Gastrocnemius medialis (tissue), 4 donors: ENCODE measurements around the gene DDA1. TPM values are rescaled to one million over a fixed set of nuclear protein-coding genes. Genes with fewer than 3 reads are reported as not detected.

Experiments used
- ATAC-seq, 2 donors: fragments of 150-250 bp; one replicate each; pipeline ENCODE4 v1.9.1; 2016
- DNase-seq, 2 donors: peaks; one replicate each; pipeline ENCODE4 v3.0.0-alpha.2; 2019
- H3K27ac ChIP-seq, 4 donors: fragments of 200-600 bp; sonication (generic); 1 replicate in 1 of 4; 2 replicates in 3 of 4; pipeline ENCODE4 v1.5.1; 2016 to 2018; ENCODE audit warnings: mild to moderate bottlenecking in 2 of 4, moderate library complexity in 1 of 4
- H3K27me3 ChIP-seq, 3 donors: fragments of 200-600 bp; sonication (generic) in 2 of 3; 1 replicate in 1 of 3; 2 replicates in 2 of 3; pipeline versions ENCODE4 v1.5.1 to v1.6.0; 2016 to 2019; ENCODE audit warnings: mild to moderate bottlenecking in 1 of 3, moderate library complexity in 1 of 3
- H3K36me3 ChIP-seq, 2 donors: fragments of 200-600 bp; sonication (generic) in 1 of 2; one replicate each; pipeline ENCODE4 v1.5.1; 2017 to 2018
- H3K4me1 ChIP-seq, 2 donors: fragments of 200-600 bp; sonication (generic) in 1 of 2; one replicate each; pipeline ENCODE4 v1.5.1; 2016 to 2017; ENCODE audit warnings: mild to moderate bottlenecking in 2 of 2
- H3K4me3 ChIP-seq, 4 donors: fragments of 200-600 bp; sonication (generic) in 3 of 4; 1 replicate in 1 of 4; 2 replicates in 3 of 4; pipeline ENCODE4 v1.5.1; 2016 to 2019; ENCODE audit warnings: mild to moderate bottlenecking in 2 of 4
- H3K9me3 ChIP-seq, 3 donors: fragments of 200-600 bp; sonication (generic) in 2 of 3; 1 replicate in 1 of 3; 2 replicates in 2 of 3; pipeline ENCODE4 v1.5.1; 2016 to 2019
- CTCF ChIP-seq, 5 experiments: fragments of 450-650 bp in 3 of 5; fragments of 200-600 bp in 2 of 5; sonication (generic) in 2 of 5; IDR thresholded peaks in 4 of 5; conservative IDR thresholded peaks in 1 of 5; 1 replicate in 4 of 5; 2 replicates in 1 of 5; pipeline ENCODE4 v1.5.1; 2016 to 2019; ENCODE audit warnings: antibody characterized with exemption in 5 of 5, mild to moderate bottlenecking in 3 of 5, moderate library complexity in 3 of 5
- POLR2A ChIP-seq, 2 donors: fragments of 450-650 bp; IDR thresholded peaks; one replicate each; pipeline ENCODE4 v1.6.1; 2017; ENCODE audit warnings: antibody characterized with exemption in 2 of 2, mild to moderate bottlenecking in 2 of 2, moderate library complexity in 2 of 2
- in situ Hi-C, 4 donors: fragments of 200-750 bp; cut with MboI; loops; one replicate each; pipeline versions ENCODE4 v1.15.0 to v1.8.0; 2017; ENCODE audit warnings: low sequenced_read_pairs in 4 of 4
- intact Hi-C: fragments of 100-400 bp; cut with DNase I; formaldehyde crosslinking; loops from one replicate; pipeline ENCODE4 v1.15.1; 2023; ENCODE audit warnings: low total_unique reads
- total RNA-seq, 4 donors: library from RNA; depleted of rRNA; stranded (reverse); fragments of >200 nt; gene quantifications; one replicate each; pipeline versions ENCODE4 v1.1.0 to v1.2.3, GENCODE V29; 2016

Gene DDA1
- total RNA-seq, 4 donors from 2014 or later: 18.7 to 40.0 (median 27.0) TPM

- Histone ChIP-seq H3K9me3 (no peaks in the 10 kb centered on the region), H3K4me1 (peaks cover 30 to 33% of the 10 kb centered on the region in 2 donors), H3K27ac (peak overlapping the region; percentile 54 to 75 (median 69)), H3K4me3 (no peak overlapping the region), H3K36me3 (no peaks in the 10 kb centered on the region), H3K27me3 (peaks cover 0 to 4% (median 0%) of the 10 kb centered on the region in 3 donors)
- in situ Hi-C loops (loop anchor here (5.0 to 10.0 kb wide), 2 partner anchors 39 to 117 kb away; partner anchors contain the start of gene NXNL1 (in 1 of the 4)), intact Hi-C loops (no loop called here)
- TF ChIP-seq CTCF (IDR thresholded peaks at IDR 0.05 in 4 of 5, conservative IDR thresholded peaks at IDR 0.05 in 1 of 5) (no peak), POLR2A (IDR thresholded peaks at IDR 0.05) (no peak)
- ATAC-seq: no peak
- DNase-seq: no peak
Measured at GRCh38 chr19:17347877-17348276, 38.5 kb downstream of the DDA1 start.

DNA sequence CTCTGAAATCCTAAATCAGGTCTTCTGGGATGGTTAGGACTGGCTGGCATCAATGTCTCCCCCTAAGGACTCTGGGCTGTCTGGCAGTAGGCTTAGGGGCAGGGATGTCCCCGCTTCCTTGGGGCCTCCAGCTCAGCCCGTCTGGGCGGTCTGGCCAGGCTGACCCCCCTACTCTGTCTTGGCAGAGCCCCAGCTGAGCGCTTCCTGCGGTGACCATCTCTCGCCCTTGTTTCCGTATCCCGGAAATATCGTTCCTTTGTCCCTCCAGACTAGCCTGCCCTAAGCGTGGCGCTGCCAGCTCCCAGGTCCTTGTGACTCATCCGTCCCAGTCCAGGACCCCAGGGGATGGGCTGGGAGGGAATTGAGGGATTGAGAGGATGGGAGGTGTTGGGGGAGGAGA, 39.3 kb downstream of the DDA1 start:
- in situ Hi-C loops: loop anchor here (5.0 to 10.0 kb wide), 2 partner anchors 39 to 116 kb away; partner anchors contain the start of gene NXNL1 (in 1 of the 4)
- Histone ChIP-seq H3K4me3 (no peak overlapping the region), H3K27ac (peak overlapping the region; percentile 33 to 75 (median 62)), H3K4me1 (peaks cover 30 to 33% of the 10 kb centered on the region in 2 donors), H3K36me3 (no peaks in the 10 kb centered on the region), H3K27me3 (peaks cover 0 to 6% (median 0%) of the 10 kb centered on the region in 3 donors), H3K9me3 (no peaks in the 10 kb centered on the region)
- DNase-seq: no peak
- TF ChIP-seq CTCF (IDR thresholded peaks at IDR 0.05 in 4 of 5, conservative IDR thresholded peaks at IDR 0.05 in 1 of 5) (no peak), POLR2A (IDR thresholded peaks at IDR 0.05) (no peak)
- peak; percentile 47 to 59 for ATAC-seq
- intact Hi-C loops: no loop called here

DNA sequence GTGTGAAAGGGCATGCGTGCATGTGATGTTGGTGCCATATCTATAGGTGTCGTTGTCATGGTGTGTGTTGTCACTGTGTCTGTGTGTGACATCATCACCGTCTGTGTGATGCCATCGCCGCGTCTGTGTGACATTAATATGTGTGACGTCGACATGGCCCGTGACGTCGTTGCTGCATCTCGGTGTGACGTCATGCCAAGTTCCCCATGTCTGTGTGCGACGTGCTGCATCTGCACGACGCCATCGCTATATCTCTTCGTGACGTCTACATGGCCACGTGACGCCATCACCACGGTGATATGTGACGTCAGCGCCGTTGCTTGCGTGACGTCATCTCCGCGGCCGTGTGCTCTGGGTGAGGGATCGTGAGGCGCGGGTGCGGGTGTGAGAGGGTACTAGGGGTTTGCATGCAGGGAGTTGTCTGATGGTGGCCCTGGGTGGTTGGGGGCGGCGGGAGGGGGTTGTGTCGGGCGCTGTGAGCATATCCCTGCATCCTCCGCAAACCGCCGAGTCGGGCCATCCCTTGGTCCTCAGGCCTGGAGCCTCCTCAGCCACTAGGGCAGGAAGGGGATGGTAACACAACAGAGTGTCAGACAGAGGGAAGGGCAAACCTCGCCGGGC, 42.6 kb downstream of the DDA1 start:
- peaks cover 20 to 26% of the 10 kb centered on the region in 2 donors for H3K4me1 ChIP-seq
- H3K27me3 ChIP-seq: peaks cover 0 to 6% (median 0%) of the 10 kb centered on the region in 3 donors
- peak overlapping the region in 1 of 4 donors; percentile 27 for H3K27ac ChIP-seq

GRCh38 chr19:17352608-17353280, 43.4 kb downstream of the DDA1 start:
- peak in 1 of 2 donors; percentile 20 for ATAC-seq
- Histone ChIP-seq H3K27ac (peak overlapping the region in 2 of 4 donors; percentile 18 to 27), H3K4me3 (no peak overlapping the region), H3K36me3 (no peaks in the 10 kb centered on the region), H3K27me3 (peaks cover 0 to 6% (median 0%) of the 10 kb centered on the region in 3 donors), H3K9me3 (no peaks in the 10 kb centered on the region), H3K4me1 (peaks cover 12 to 18% of the 10 kb centered on the region in 2 donors)
- intact Hi-C loops: no loop called here
- DNase-seq: no peak
- in situ Hi-C loops: no loop called here
- no peak for TF ChIP-seq CTCF (IDR thresholded peaks at IDR 0.05 in 4 of 5, conservative IDR thresholded peaks at IDR 0.05 in 1 of 5)
- no peak for TF ChIP-seq POLR2A (IDR thresholded peaks at IDR 0.05)

More for the DNA sequence above, 42.6 kb downstream of the DDA1 start:
- no peak for DNase-seq
- TF ChIP-seq POLR2A (IDR thresholded peaks at IDR 0.05) (no peak), CTCF (IDR thresholded peaks at IDR 0.05 in 4 of 5, conservative IDR thresholded peaks at IDR 0.05 in 1 of 5) (no peak)
- ATAC-seq: no peak
- in situ Hi-C loops (no loop called here), intact Hi-C loops (no loop called here)
- no peaks in the 10 kb centered on the region for H3K9me3 ChIP-seq
- no peaks in the 10 kb centered on the region for H3K36me3 ChIP-seq
- no peak overlapping the region for H3K4me3 ChIP-seq
